WTC11 (cell line): ENCODE data around the gene IL1RN. TPM values are rescaled to one million over a fixed set of nuclear protein-coding genes. Genes with fewer than 3 reads are reported as not detected.

ENCODE experiments used
- ATAC-seq: fragments of 200-7000 bp; cut with Tn5 transposase; 2 replicates; pipeline ENCODE4 v1.10.0; 2021; ENCODE audit warnings: mild to moderate bottlenecking, moderate library complexity
- CTCF ChIA-PET: fragments of 300-600 bp; sonication (Branson Sonifier 250); formaldehyde crosslinking; loops from one replicate; lab custom pipeline; 2021; ENCODE audit warnings: antibody characterized with exemption; lab: Charles Lee
- POLR2A ChIA-PET: fragments of 350-600 bp; sonication (Branson Sonifier 250); formaldehyde crosslinking; loops from one replicate; lab custom pipeline; 2021; ENCODE audit warnings: antibody characterized with exemption; lab: Charles Lee
- DNase-seq: peaks from one replicate; pipeline ENCODE4 v3.0.0; 2021; ENCODE audit warnings: low spot score
- H3K27ac Mint-ChIP-seq: 2 replicates; pipeline ENCODE4 v1.8.0; 2021; ENCODE audit warnings: mixed read lengths
- H3K27me3 Mint-ChIP-seq: 2 replicates; pipeline ENCODE4 v1.8.0; 2021; ENCODE audit warnings: low read depth, mild to moderate bottlenecking, moderate library complexity, mixed read lengths
- H3K36me3 Mint-ChIP-seq: 2 replicates; pipeline ENCODE4 v1.8.0; 2021; ENCODE audit warnings: mixed read lengths
- H3K4me1 Mint-ChIP-seq: 2 replicates; pipeline ENCODE4 v1.8.0; 2022; ENCODE audit warnings: mixed read lengths
- H3K4me3 Mint-ChIP-seq: 2 replicates; pipeline ENCODE4 v1.8.0; 2021; ENCODE audit warnings: mild to moderate bottlenecking, moderate library complexity, mixed read lengths
- H3K9me3 Mint-ChIP-seq: 2 replicates; pipeline ENCODE4 v1.8.0; 2021; ENCODE audit warnings: mixed read lengths
- AFF4 ChIP-seq: sonication (generic); formaldehyde crosslinking; IDR thresholded peaks from 2 replicates; pipeline ENCODE4 v1.8.1; 2023; ENCODE audit warnings: mild to moderate bottlenecking, missing genetic modification reagents, borderline replicate concordance
- CREB1 ChIP-seq: sonication (generic); formaldehyde crosslinking; IDR thresholded peaks from 2 replicates; pipeline ENCODE4 v1.8.0; 2023; ENCODE audit warnings: mild to moderate bottlenecking, missing genetic modification reagents
- CREM ChIP-seq: sonication (generic); formaldehyde crosslinking; IDR thresholded peaks from 2 replicates; pipeline ENCODE4 v1.8.1; 2022; ENCODE audit warnings: mild to moderate bottlenecking, missing genetic modification reagents, moderate library complexity
- GTF2I ChIP-seq: fragments of 250-450 bp; sonication (Bioruptor Pico); conservative IDR thresholded peaks from 2 replicates; pipeline ENCODE4 v1.4.0; 2021; ENCODE audit warnings: mild to moderate bottlenecking
- IRF2 ChIP-seq: sonication (generic); formaldehyde crosslinking; IDR thresholded peaks from 2 replicates; pipeline ENCODE4 v1.8.0; 2022; ENCODE audit warnings: low read depth, missing genetic modification reagents, borderline replicate concordance
- KAT7 ChIP-seq: sonication (generic); formaldehyde crosslinking; IDR thresholded peaks from 2 replicates; pipeline ENCODE4 v1.8.1; 2023; ENCODE audit warnings: missing genetic modification reagents, mild to moderate bottlenecking, borderline replicate concordance
- NFYB ChIP-seq: sonication (generic); formaldehyde crosslinking; conservative IDR thresholded peaks from 2 replicates; pipeline ENCODE4 v1.8.0; 2022; ENCODE audit warnings: low read depth, missing genetic modification reagents
- NR2C2 ChIP-seq: sonication (generic); formaldehyde crosslinking; IDR thresholded peaks from 2 replicates; pipeline ENCODE4 v1.8.0; 2022; ENCODE audit warnings: mild to moderate bottlenecking, missing genetic modification reagents
- PRDM15 ChIP-seq: sonication (generic); formaldehyde crosslinking; IDR thresholded peaks from 2 replicates; pipeline ENCODE4 v1.8.0; 2022; ENCODE audit warnings: missing genetic modification reagents
- RORB ChIP-seq: fragments of 250-450 bp; sonication (Bioruptor Pico); IDR thresholded peaks from 2 replicates; pipeline ENCODE4 v1.9.0; 2021; ENCODE audit warnings: mild to moderate bottlenecking
- SMAD4 ChIP-seq: sonication (generic); formaldehyde crosslinking; IDR thresholded peaks from 2 replicates; pipeline ENCODE4 v1.8.0; 2022; ENCODE audit warnings: mild to moderate bottlenecking, missing genetic modification reagents
- TEAD4 ChIP-seq: sonication (generic); formaldehyde crosslinking; IDR thresholded peaks from 2 replicates; pipeline ENCODE4 v1.8.0; 2022; ENCODE audit warnings: mild to moderate bottlenecking, missing genetic modification reagents
- USF2 ChIP-seq: sonication (generic); formaldehyde crosslinking; IDR thresholded peaks from 2 replicates; pipeline ENCODE4 v1.8.1; 2023; ENCODE audit warnings: mild to moderate bottlenecking, missing genetic modification reagents, moderate library complexity
- ZMAT4 ChIP-seq: fragments of 250-450 bp; sonication (Bioruptor Pico); IDR thresholded peaks from 2 replicates; pipeline ENCODE4 v1.9.0; 2021; ENCODE audit warnings: mild to moderate bottlenecking
- ZNF219 ChIP-seq: sonication (generic); formaldehyde crosslinking; IDR thresholded peaks from 2 replicates; pipeline ENCODE4 v1.8.0; 2023; ENCODE audit warnings: missing genetic modification reagents, mild to moderate bottlenecking, borderline replicate concordance
- ZNF317 ChIP-seq: sonication (generic); formaldehyde crosslinking; IDR thresholded peaks from 2 replicates; pipeline ENCODE4 v1.8.1; 2023; ENCODE audit warnings: low read depth, mild to moderate bottlenecking, moderate library complexity, missing genetic modification reagents, borderline replicate concordance
- ZNF423 ChIP-seq: fragments of 250-450 bp; sonication (Bioruptor Pico); IDR thresholded peaks from 2 replicates; pipeline ENCODE4 v2.1.2; 2022; ENCODE audit warnings: mild to moderate bottlenecking, moderate library complexity
- ZNF671 ChIP-seq: fragments of 250-450 bp; sonication (Bioruptor Pico); IDR thresholded peaks from 2 replicates; pipeline ENCODE4 v1.8.0; 2021; ENCODE audit warnings: mild to moderate bottlenecking
- total RNA-seq: library from RNA; stranded (reverse); gene quantifications from 3 replicates; pipeline ENCODE4 v1.2.3, GENCODE V29; 2021
- TF ChIP-seq, protein P1 (sequence below): sonication (generic); formaldehyde crosslinking; IDR thresholded peaks from 2 replicates; pipeline ENCODE4 v1.8.0; 2023; ENCODE audit warnings: mild to moderate bottlenecking, missing genetic modification reagents
- TF ChIP-seq, protein P2 (sequence below): sonication (generic); formaldehyde crosslinking; IDR thresholded peaks from 2 replicates; pipeline ENCODE4 v1.8.0; 2022; ENCODE audit warnings: mild to moderate bottlenecking, missing genetic modification reagents

Gene IL1RN
- total RNA-seq, 1 experiment from 2014 or later = not detected

DNA sequence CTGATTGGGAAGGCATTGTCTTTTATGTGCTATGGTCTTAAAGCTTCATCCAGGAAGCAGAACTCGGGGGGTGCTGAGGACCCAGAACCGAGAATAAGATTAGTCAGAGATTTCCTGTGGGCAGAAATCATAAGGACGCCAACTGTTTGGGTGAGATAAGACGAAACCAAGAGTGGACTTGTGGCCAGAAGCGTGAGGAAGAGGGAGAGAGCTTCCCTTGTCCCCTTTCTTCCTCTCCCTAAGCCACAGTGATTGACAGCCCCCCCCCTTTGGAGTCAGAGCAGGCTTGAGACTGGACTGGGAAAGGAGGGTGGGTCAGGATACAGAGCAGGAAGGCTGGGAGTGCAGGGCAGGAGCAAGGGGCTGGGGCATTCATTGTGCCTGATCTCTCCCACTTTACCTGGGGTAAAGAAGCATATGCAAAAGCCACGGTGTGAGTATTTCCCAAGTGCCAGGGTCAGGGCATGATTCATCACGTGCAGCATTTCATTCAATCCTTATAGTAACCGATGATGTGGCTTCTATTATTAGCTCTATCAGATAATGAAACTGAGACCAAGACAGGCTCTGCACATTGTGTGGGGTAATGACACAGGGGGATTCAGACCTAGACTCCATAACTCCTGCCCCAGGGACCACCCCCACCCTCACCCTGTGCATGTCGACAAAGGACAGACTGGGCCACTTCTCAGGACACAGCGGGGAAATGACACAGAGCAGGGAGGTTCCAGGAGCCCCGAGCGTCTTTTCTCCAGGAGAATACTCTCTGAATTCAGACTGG, 3.0 kb upstream of the IL1RN start:
- Mint-ChIP-seq H3K36me3 (no peaks in the 10 kb centered on the region), H3K4me3 (no peak overlapping the region), H3K4me1 (no peaks in the 10 kb centered on the region), H3K9me3 (no peaks in the 10 kb centered on the region), H3K27ac (no peak overlapping the region), H3K27me3 (peaks cover 27% of the 10 kb centered on the region)
- CTCF ChIA-PET = interaction anchor here (1.3 kb wide), 1 partner anchor 13 kb away, joined by 4 read pairs; no protein-coding TSS in a partner anchor
- TF ChIP-seq ZNF317 = no peak
- no peak for TF ChIP-seq CREM (CRISPR knock-in tag)
- no peak for TF ChIP-seq ZMAT4 (CRISPR knock-in tag)
- TF ChIP-seq NFYB = no peak
- TF ChIP-seq CREB1 (CRISPR knock-in tag) = no peak
- TF ChIP-seq KAT7 (CRISPR knock-in tag) = no peak
- TF ChIP-seq SMAD4 (CRISPR knock-in tag) = no peak
- TF ChIP-seq NR2C2 (CRISPR knock-in tag) = no peak
- TF ChIP-seq PRDM15 (CRISPR knock-in tag) = no peak
- no peak for TF ChIP-seq IRF2 (CRISPR knock-in tag)
- POLR2A ChIA-PET = no interaction called here
- ATAC-seq (no peak), DNase-seq (no peak)

DNA sequence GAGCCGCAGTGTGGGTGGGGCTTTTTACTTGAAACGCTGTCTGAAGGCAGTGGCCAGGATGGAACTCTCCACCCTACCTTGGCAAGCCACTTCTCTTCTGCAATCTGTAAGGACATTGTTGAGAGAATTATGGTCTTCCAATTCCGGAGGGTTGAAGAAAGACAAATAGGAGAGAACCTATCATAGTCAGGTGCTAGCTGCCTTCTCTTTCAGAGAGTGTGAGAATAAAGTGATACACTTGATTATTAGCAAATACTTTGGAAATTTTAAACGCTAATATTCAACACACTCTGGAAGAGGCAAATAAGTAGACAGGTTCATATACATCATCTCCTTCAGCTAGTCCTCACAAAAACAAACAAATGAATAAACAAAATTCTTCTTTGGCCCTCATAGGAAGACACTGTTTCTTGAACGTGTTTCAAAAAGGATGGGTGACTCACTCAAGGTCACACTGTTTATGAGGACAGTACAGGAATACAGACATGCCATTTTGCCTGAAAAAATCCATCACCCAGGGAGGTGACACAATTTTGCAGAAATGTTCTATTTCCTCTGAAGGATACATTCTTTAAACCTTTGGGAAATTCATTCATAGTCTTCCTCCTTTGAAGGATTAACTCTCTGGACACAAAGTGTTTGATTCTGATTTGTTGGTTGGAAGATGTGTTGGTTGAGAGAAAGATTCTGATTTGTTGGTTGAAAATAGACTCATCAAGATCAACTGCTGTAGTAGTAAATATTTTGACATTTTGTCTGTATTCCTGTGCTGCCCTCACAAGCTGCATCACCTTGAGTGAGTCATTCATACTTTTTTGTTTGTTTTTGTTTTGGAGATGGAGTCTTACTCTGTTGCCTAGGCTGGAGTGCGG, 2.2 kb upstream of the IL1RN start:
- Mint-ChIP-seq H3K36me3 (no peaks in the 10 kb centered on the region), H3K9me3 (no peaks in the 10 kb centered on the region), H3K4me3 (no peak overlapping the region), H3K4me1 (no peaks in the 10 kb centered on the region), H3K27me3 (peaks cover 21% of the 10 kb centered on the region), H3K27ac (no peak overlapping the region)
- ATAC-seq (no peak), DNase-seq (no peak)
- CTCF ChIA-PET = interaction anchor here (1.3 kb wide), 1 partner anchor 13 kb away, joined by 4 read pairs; no protein-coding TSS in a partner anchor
- POLR2A ChIA-PET = no interaction called here
- TF ChIP-seq, protein P1, sequence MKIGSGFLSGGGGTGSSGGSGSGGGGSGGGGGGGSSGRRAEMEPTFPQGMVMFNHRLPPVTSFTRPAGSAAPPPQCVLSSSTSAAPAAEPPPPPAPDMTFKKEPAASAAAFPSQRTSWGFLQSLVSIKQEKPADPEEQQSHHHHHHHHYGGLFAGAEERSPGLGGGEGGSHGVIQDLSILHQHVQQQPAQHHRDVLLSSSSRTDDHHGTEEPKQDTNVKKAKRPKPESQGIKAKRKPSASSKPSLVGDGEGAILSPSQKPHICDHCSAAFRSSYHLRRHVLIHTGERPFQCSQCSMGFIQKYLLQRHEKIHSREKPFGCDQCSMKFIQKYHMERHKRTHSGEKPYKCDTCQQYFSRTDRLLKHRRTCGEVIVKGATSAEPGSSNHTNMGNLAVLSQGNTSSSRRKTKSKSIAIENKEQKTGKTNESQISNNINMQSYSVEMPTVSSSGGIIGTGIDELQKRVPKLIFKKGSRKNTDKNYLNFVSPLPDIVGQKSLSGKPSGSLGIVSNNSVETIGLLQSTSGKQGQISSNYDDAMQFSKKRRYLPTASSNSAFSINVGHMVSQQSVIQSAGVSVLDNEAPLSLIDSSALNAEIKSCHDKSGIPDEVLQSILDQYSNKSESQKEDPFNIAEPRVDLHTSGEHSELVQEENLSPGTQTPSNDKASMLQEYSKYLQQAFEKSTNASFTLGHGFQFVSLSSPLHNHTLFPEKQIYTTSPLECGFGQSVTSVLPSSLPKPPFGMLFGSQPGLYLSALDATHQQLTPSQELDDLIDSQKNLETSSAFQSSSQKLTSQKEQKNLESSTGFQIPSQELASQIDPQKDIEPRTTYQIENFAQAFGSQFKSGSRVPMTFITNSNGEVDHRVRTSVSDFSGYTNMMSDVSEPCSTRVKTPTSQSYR (CRISPR knock-in tag) = no peak
- TF ChIP-seq ZNF219 (no peak), ZNF423 (CRISPR knock-in tag) (no peak), TEAD4 (CRISPR knock-in tag) (no peak), USF2 (CRISPR knock-in tag) (no peak), ZNF671 (CRISPR knock-in tag) (no peak), RORB (CRISPR knock-in tag) (no peak), CREB1 (CRISPR knock-in tag) (no peak), SMAD4 (CRISPR knock-in tag) (no peak), AFF4 (no peak), GTF2I (CRISPR knock-in tag) (no peak)
- TF ChIP-seq, protein P2, sequence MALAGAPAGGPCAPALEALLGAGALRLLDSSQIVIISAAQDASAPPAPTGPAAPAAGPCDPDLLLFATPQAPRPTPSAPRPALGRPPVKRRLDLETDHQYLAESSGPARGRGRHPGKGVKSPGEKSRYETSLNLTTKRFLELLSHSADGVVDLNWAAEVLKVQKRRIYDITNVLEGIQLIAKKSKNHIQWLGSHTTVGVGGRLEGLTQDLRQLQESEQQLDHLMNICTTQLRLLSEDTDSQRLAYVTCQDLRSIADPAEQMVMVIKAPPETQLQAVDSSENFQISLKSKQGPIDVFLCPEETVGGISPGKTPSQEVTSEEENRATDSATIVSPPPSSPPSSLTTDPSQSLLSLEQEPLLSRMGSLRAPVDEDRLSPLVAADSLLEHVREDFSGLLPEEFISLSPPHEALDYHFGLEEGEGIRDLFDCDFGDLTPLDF (CRISPR knock-in tag) = no peak
